ENCODE data around the gene IRF2BP2.

Gene IRF2BP2

DNA sequence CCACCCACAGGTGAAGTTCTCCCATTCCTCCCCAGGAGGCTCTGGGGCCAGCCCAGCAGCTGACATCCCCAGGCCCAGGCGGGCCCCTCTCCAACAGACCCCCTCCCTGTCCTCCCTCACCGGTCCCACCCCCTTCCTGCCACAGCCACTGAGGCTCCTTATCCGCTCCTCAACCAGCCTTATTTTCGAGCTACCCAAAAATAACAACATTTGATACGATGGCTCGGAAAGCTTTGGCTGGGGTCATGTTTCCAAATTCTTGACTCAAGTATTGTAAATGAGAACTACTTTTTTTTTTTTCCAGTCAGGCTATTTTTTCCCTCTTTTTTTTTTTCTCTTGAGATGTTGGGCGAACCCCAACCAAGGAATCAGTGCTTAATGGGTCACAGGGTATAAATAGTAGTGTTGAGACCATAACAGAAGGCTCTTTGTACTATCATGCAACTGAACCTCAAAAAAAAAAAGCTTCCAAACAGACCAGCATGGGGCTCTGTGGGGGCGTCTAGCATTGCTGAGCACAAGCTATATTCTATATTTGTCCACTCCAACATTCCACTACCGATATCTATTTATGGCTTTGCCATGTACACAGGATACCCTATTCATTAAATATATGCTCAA, 27.2 kb downstream of the IRF2BP2 start:
- no peak for DNase-seq (ENCODE audit: low read depth)

GRCh38 chr1:234582186-234582585, 27.8 kb downstream of the IRF2BP2 start:
- no peak for DNase-seq (ENCODE audit: low read depth)

GRCh38 chr1:234581063-234581714, 28.8 kb downstream of the IRF2BP2 start:
- DNase-seq (ENCODE audit: low read depth), result no peak

DNA sequence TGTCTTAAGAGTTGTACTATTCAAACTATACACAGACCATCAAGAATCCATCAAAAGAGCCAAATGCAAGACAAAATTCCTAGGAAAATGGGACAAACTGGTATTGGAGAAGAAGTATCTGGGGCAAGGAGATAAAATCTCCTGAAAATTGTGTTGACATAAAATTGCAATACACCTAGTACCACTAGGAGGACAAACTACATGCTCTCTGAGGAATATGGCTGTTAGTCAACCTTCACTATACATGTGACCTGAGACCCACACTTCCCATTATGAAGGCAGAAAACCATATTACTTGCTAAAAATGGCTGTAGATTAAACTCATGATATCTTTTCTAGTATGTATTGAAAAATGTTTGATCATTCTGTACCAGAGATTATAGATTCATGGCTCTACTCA, 30.0 kb downstream of the IRF2BP2 start:
- DNase-seq (ENCODE audit: low read depth), result no peak

- no peak for DNase-seq (ENCODE audit: low read depth)
Measured at GRCh38 chr1:234578735-234579134, 31.2 kb downstream of the IRF2BP2 start.

DNA sequence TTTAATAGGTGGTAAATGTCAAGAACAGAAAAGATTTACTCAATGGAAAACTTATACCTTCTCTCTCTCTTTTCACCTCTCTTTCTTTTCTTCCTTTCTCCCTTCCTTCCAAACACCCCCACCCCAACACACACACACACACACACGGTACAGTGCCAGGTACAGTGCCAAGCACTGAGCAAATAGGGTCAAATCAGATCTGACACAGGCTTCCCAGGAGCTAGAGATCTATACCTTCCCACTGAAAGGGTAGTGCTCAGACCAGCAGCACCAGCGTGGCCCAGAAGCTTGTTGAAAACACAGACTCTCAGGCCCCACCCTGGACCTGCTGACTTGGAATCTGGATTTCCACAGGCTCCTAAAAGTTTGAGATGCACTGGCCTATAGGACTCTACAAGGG, 31.9 kb downstream of the IRF2BP2 start:
- no peak for DNase-seq (ENCODE audit: low read depth)

GRCh38 chr1:234573711-234574299, 36.2 kb downstream of the IRF2BP2 start:
- DNase-seq (ENCODE audit: low read depth), result no peak

- DNase-seq (ENCODE audit: low read depth), result no peak
Measured at GRCh38 chr1:234572966-234573365, 37.0 kb downstream of the IRF2BP2 start.

GRCh38 chr1:234571702-234572101, 38.3 kb downstream of the IRF2BP2 start:
- DNase-seq (ENCODE audit: low read depth), result no peak

DNA sequence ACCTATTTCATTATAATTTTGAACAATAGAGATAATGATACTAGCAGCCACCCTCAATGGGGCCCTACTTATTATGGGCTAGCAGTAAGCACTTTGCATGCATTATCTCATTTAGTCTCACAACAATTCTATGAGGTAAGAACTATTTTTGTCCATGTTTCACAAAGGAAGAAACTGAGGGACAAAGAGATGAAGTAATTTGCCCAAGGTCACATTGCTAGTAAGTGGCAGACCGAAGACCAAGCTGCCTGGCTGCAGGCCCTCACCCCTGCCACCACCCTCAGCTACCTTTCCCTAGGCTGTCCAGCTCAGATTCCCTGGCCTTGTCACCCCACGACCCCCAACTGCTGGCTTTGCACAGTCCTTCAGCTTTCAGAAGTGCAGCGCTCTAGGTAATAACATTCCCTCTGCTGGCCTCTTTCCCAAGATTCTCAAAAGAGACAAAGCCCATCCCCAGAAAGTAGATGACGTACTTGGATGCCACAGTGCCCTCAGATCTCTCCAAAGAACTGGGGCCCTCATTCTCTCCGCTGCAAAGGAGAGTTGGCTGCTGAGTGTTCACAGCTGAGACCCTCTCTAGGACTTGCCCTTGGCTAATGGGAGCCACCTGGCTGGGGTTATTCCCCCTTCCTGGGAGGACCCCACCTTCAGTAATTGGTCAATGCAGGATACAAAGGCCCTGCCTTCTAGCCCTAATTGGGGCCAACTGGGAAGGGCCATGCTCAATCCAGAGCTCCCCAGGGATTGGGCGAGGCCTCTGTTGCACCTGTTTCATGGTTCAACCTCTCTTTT, 39.5 kb downstream of the IRF2BP2 start:
- no peak for DNase-seq (ENCODE audit: low read depth)

- DNase-seq (ENCODE audit: low read depth), result no peak
Measured at GRCh38 chr1:234568345-234568744, 41.6 kb downstream of the IRF2BP2 start.

DNA sequence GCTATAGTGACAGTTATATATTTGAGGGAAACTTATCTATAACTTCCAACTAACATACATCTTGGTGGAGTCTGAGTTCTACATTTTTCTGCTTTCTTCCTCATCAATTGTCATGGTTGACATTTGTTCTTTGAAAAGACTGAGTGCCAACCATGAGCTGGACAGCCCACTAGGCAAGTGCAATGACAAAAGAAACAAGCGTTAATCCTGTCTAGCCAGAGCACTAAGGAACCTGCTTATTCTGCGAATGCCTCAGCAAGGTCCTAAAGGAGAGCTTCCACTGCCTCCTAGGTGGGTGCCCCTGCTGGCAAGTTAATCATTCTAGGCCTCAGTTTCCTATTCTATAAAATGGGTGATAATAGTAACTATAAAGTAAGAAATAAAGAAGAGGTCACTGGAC, 44.8 kb downstream of the IRF2BP2 start:
- no peak for DNase-seq (ENCODE audit: low read depth)

GRCh38 chr1:234564035-234565029, 45.6 kb downstream of the IRF2BP2 start:
- no peak for DNase-seq (ENCODE audit: low read depth)

DNA sequence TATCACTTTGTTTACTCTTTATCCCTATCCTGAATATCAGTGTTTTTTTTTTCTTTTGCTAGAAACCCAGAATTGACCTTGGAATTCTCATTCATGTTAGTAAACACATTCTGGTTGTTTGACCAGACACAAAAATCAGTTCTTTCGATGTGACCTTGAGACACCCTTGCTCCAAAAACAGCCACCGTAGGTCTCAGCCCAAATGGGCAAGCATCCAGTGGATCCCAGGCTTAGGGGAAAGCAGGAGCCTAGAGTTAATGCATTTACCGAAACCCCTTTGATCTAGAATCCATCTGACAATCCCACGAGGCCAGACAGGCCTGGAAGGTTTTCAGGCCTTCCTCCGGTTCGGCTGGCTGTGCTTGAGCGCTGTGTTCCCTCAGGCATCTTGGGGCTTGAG, 47.6 kb downstream of the IRF2BP2 start:
- no peak for DNase-seq (ENCODE audit: low read depth)

GRCh38 chr1:234561319-234561718, 48.7 kb downstream of the IRF2BP2 start:
- no peak for DNase-seq (ENCODE audit: low read depth)

DNA sequence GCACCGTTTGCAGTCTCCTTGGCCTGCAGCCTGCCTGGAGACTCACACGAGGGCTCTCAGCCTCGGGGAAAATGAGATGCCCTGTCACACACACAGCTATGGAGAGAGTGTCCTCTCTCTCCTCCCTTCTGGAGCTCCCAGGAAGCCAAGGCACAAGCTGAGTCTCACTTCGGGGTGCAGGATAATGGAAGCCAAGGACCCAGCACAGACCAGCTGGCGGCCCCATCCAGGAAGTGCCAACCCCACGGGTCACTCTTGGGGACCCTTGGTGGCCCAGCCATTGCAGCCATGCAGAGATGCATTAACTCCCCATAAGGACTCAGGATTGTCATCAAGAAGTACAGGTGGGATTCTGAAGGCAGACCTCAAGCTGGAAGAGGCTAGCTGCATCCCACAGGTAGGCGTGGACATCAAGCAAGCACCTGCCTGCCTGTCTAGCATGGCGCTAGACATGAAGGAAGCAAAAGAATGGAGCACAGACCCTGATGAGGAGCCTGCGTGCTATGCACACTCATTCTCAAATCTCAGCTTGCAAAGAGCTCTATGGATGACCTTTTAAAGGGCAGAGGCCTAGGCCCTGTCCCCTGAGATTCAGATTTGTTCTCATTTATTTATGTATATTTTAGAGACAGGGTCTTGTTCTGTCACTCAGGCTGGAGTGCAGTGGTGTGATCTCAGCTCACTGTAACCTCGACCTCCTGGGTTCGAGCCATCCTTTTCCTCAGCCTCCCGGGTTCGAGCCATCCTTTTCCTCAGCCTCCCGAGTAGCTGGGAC, 49.9 kb downstream of the IRF2BP2 start:
- no peak for DNase-seq (ENCODE audit: low read depth)

- no peak for DNase-seq (ENCODE audit: low read depth)
Measured at GRCh38 chr1:234559152-234559901, 50.7 kb downstream of the IRF2BP2 start.

- no peak for DNase-seq (ENCODE audit: low read depth)
Measured at GRCh38 chr1:234558330-234558836, 51.6 kb downstream of the IRF2BP2 start.

DNA sequence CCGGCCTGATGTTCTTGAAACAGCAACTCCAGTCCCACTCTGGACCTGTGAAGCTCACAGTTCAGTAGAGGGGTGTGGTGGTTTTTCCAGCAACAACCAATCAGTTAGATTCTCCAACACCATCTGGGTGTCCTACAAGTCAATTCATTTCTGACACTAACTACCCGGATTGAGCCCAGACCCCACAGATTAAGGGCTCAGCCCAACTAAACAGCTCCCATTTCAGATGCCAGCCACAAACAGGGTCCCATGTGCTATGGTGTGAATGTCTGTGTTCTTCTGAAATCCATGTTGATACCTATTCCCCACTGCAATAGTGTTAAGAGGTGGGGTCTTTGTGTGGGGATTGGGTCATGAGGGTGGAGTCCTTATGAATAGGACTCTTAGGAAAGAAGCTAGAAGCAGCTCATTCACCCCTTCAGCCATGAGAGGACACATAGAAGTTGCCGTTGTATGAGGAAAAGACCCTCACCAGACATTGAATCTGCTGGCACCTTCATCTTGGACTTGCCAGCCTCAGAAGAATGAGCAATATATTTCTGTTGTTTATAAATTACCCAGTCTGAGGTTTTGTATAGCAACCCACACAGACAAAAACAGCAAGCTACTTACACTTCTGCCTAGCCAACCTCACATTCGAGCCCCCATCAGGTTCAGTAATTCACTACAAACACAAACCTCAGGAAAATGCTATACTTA, 53.6 kb downstream of the IRF2BP2 start:
- no peak for DNase-seq (ENCODE audit: low read depth)
